Measurements from ENCODE around the gene TOX3.

- TF ChIP-seq CTCF (IDR thresholded peaks at IDR 0.05): no peak
- TF ChIP-seq EZH2 (IDR thresholded peaks at IDR 0.05): no peak
- no peak for TF ChIP-seq EZH2phosphoT487 (IDR thresholded peaks at IDR 0.05)
Observed at GRCh38 chr16:52462816-52463215, 84.1 kb downstream of the TOX3 start.

All from neural progenitor cell (in vitro differentiated cells).